ENCODE results near the gene RAB11A.

DNA sequence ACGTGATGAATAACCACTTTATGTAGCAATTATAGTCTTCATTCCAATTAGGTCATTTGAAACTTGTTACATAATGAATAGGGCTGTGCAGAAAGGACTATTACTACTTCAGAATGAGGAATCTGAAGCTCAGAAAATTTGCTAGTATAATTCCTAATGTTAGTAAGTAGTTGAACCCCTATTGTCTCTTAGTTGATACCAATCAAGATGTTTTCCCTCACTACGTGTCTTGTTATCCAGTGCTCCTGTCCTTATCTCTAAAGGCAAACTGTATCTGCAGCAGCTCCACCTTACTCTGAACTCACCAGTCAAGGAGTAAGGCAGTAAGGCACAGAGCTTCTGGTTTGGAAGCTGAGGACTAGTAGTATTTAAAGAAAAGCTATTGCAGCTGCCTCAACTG is 32.0 kb downstream of the RAB11A start:
- TF ChIP-seq, protein P1, sequence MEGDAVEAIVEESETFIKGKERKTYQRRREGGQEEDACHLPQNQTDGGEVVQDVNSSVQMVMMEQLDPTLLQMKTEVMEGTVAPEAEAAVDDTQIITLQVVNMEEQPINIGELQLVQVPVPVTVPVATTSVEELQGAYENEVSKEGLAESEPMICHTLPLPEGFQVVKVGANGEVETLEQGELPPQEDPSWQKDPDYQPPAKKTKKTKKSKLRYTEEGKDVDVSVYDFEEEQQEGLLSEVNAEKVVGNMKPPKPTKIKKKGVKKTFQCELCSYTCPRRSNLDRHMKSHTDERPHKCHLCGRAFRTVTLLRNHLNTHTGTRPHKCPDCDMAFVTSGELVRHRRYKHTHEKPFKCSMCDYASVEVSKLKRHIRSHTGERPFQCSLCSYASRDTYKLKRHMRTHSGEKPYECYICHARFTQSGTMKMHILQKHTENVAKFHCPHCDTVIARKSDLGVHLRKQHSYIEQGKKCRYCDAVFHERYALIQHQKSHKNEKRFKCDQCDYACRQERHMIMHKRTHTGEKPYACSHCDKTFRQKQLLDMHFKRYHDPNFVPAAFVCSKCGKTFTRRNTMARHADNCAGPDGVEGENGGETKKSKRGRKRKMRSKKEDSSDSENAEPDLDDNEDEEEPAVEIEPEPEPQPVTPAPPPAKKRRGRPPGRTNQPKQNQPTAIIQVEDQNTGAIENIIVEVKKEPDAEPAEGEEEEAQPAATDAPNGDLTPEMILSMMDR (IDR thresholded peaks at IDR 0.05; ENCODE audit: insufficient read depth, low read length), result no peak
- no peak for TF ChIP-seq POLR2AphosphoS5 (IDR thresholded peaks at IDR 0.05; ENCODE audit: low read depth)
- TF ChIP-seq, protein P2, sequence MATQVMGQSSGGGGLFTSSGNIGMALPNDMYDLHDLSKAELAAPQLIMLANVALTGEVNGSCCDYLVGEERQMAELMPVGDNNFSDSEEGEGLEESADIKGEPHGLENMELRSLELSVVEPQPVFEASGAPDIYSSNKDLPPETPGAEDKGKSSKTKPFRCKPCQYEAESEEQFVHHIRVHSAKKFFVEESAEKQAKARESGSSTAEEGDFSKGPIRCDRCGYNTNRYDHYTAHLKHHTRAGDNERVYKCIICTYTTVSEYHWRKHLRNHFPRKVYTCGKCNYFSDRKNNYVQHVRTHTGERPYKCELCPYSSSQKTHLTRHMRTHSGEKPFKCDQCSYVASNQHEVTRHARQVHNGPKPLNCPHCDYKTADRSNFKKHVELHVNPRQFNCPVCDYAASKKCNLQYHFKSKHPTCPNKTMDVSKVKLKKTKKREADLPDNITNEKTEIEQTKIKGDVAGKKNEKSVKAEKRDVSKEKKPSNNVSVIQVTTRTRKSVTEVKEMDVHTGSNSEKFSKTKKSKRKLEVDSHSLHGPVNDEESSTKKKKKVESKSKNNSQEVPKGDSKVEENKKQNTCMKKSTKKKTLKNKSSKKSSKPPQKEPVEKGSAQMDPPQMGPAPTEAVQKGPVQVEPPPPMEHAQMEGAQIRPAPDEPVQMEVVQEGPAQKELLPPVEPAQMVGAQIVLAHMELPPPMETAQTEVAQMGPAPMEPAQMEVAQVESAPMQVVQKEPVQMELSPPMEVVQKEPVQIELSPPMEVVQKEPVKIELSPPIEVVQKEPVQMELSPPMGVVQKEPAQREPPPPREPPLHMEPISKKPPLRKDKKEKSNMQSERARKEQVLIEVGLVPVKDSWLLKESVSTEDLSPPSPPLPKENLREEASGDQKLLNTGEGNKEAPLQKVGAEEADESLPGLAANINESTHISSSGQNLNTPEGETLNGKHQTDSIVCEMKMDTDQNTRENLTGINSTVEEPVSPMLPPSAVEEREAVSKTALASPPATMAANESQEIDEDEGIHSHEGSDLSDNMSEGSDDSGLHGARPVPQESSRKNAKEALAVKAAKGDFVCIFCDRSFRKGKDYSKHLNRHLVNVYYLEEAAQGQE (IDR thresholded peaks at IDR 0.05; ENCODE audit: insufficient replicate concordance, low read depth), result no peak

All from HL-60 (cell line).